Right ventricle myocardium inferior (tissue), 1 donor: ENCODE results near the gene PPP1R36. TPM values are rescaled to one million over a fixed set of nuclear protein-coding genes. Genes with fewer than 3 reads are reported as not detected.

ENCODE experiments used
- ATAC-seq: fragments of 200-7000 bp; cut with Tn5 transposase; one replicate; pipeline ENCODE4 v1.9.1; 2020; ENCODE audit warnings: mild to moderate bottlenecking, moderate library complexity
- DNase-seq: peaks from one replicate; pipeline ENCODE4 v3.0.0; 2021; ENCODE audit errors: missing footprints
- intact Hi-C: fragments of 100-400 bp; cut with DNase I; formaldehyde crosslinking; loops from one replicate; pipeline ENCODE4 v1.11.0; 2022
- long read RNA-seq: library from polyadenylated mRNA; unstranded; transcript quantifications from one replicate; pipeline ENCODE4 v2.0.0, GENCODE V29; 2021
- total RNA-seq: library from RNA; stranded (reverse); fragmentation: NEBNext Ultra II Directional; extraction: Animal tissue kit (Norgen Biotek cat#: 25700); gene quantifications from one replicate; pipeline ENCODE4 v1.2.1, GENCODE V29; 2021
- donor health status: DM: no; HTN: yes; CAD: no; lungs with severe emphysema.

Gene PPP1R36, protein sequence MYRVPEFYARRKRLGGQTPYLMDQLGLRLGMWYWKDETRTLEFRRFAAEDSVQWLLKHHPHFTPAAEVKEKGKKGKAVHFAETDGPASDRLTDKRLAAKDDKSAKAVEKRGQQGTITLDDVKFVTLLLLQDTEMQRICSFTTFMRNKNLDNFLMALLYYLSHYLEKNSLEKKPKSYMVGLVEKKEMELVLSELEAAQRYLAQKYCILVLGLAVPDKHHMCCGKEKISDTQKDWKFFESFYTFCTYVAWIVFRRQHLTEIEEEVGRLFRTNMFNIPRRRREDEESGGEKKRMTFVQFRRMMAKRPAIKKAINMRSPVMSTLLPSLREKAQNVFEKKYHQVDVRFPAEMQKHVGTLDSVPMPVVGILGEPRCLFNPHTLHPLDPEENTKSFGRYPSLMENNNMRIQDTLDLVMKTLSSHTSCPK
- not detected for total RNA-seq
- long read RNA-seq: 0 reads

- ATAC-seq (peak; percentile 89), DNase-seq (peak; percentile 62)
- intact Hi-C loops: no loop called here
Observed at GRCh38 chr14:64549791-64550620, at the start of gene PPP1R36. TSS of gene PPP1R36 (plus strand) at chr14:64549961. CDS start at chr14:64549998, 37 bp downstream.

DNA sequence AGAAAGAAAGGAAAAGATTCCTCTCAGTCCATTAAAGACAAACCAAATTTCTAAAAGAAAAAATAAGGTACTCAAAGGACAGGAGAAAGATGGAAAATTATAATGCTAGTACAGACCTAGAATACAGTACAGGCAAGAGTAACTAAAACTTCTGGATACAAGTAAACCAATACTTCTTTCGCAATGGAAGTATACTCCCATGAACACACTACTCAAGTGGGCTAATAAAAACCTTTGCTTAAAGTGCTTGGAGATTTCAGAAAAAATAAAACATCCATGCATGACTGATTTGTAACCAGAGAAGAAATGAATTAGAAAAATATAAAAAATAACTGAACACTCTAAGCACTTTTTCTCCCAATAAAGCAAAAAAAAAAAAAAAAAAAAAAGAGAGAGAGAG, 49.7 kb upstream of the PPP1R36 start:
- DNase-seq (no peak), ATAC-seq (no peak)
- intact Hi-C loops: loop anchor here (10.0 kb wide), 1 partner anchor 155 kb away; no protein-coding TSS in a partner anchor

DNA sequence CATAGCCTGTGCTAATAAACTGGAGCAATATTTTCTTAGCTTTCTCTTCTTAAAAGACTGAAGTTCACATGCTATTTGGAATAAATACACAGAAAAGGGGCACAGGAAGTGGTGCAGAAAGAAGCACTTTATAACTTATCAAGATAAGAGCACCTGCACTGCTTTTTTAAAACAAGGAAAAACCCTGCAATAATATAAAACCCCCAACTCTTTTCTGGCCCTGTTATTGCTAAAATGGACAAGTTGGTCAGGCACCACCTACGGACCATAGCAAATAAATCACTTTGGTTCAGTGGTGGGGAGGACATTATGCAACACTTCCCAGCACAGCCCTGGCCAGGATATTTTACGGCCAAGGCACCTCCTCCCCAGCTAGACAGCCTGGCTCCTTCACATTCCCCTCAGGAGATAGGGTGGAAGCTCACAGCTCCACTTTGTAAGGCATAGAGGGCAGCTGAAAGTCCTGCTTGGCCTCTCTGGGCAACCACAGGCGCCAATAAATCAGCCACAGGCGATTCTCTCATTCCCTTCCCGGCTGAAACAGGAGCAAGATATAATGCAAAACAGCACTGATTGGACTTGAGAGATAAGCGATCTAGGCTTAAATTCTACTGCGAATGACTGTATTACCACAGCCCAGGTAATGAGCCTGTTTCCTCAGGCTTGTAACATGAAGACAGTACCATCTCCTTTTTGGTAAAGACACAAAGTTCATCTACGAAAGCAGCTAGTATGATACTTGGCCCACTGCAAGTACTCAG, 48.2 kb upstream of the PPP1R36 start:
- intact Hi-C loops: loop anchor here (10.0 kb wide), 1 partner anchor 157 kb away; no protein-coding TSS in a partner anchor
- ATAC-seq (peak; percentile 21), DNase-seq (no peak)

DNA sequence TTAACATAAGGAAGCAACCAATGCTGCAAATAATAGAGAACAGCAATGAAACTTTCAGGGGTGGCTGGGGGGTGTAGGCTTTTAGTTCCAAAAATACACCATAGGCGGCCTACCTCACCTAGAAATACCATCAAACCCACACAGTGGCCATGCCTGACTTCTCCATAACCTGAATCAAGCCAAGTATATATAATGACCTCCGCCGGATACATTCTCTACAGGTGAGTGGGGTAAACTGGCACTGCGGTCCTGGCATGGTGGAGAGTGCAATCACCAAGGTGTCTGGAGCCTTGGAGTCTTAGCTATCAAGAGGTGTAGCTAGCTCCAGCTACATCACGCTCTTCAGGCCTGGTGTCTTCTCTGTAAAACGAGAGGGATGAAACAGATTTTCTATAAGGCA, 47.3 kb upstream of the PPP1R36 start:
- no peak for DNase-seq
- intact Hi-C loops: loop anchor here (10.0 kb wide), 1 partner anchor 158 kb away; no protein-coding TSS in a partner anchor

GRCh38 chr14:64502887-64503433, 46.8 kb upstream of the PPP1R36 start:
- intact Hi-C loops: loop anchor here (10.0 kb wide), 1 partner anchor 158 kb away; no protein-coding TSS in a partner anchor
- ATAC-seq (no peak), DNase-seq (no peak)

More for the DNA sequence above, 47.3 kb upstream of the PPP1R36 start:
- ATAC-seq: no peak

DNA sequence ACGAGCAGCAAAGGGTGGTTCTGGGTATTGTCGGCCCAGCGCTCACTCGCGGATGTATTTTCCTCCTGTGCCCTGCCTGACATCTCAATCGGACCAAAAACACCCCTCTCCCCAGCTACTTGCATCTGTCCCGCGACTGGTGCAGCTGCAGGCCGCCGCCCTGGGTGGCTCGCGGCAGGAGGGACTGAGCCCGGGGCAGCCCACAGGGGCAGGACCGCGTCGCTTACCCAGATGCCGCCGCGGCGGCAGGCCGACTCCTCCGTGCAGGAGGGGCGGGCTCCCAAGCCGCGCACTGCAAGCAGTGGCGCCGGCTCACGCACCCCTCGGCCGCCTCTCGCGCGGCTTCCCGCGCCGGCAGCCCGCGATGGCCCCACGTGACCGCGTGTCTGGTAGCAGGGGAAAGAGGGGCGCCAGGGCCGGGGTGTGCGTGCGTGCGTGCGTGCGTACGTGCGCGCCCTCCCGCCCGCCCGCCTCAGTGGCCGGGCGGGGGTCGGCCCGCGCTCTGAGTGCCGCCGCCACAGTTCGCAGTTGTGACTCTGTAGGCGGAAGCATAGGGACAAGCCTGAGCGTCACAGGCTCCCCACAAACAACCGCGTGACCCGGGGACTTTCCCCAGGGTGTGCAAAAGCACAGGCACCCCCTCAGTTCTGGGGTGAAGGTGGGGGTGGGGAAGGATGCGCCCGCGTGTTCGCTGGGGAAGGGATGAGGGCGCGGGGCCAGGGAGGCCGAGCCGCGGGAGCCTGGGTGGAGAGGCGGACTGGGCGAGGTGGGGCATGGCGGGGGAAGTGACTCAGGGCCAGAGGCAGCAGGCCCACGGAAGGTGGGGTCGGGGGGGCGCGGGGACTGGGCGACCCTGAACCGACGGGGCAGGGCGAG, 46.1 kb upstream of the PPP1R36 start, which contains the start of gene ZBTB25:
TSS of gene ZBTB25 (minus strand) at position 405 of the 876 bp plus-strand sequence. CDS start 13,305 bp downstream, outside the sequence.
- ATAC-seq: peak; percentile 86
- DNase-seq: peak; percentile 97
- intact Hi-C loops: loop anchor here (10.0 kb wide), 1 partner anchor 159 kb away; no protein-coding TSS in a partner anchor

GRCh38 chr14:64504310-64504896, 45.4 kb upstream of the PPP1R36 start, which contains the start of gene ZBTB1:
TSS of gene ZBTB1 (plus strand) at chr14:64504770. CDS start at chr14:64521505, 16,735 bp downstream.
- intact Hi-C loops: loop anchor here (10.0 kb wide), 1 partner anchor 160 kb away; no protein-coding TSS in a partner anchor
- ATAC-seq (peak; percentile 77), DNase-seq (peak; percentile 94)

- ATAC-seq (peak; percentile 66), DNase-seq (peak; percentile 96)
- intact Hi-C loops: loop anchor here (10.0 kb wide), 1 partner anchor 160 kb away; no protein-coding TSS in a partner anchor
Observed at GRCh38 chr14:64504897-64505794, 44.6 kb upstream of the PPP1R36 start.

GRCh38 chr14:64506721-64507120, 43.0 kb upstream of the PPP1R36 start:
- intact Hi-C loops: loop anchor here (10.0 kb wide), 1 partner anchor 162 kb away; no protein-coding TSS in a partner anchor
- DNase-seq: no peak
- ATAC-seq: no peak

DNA sequence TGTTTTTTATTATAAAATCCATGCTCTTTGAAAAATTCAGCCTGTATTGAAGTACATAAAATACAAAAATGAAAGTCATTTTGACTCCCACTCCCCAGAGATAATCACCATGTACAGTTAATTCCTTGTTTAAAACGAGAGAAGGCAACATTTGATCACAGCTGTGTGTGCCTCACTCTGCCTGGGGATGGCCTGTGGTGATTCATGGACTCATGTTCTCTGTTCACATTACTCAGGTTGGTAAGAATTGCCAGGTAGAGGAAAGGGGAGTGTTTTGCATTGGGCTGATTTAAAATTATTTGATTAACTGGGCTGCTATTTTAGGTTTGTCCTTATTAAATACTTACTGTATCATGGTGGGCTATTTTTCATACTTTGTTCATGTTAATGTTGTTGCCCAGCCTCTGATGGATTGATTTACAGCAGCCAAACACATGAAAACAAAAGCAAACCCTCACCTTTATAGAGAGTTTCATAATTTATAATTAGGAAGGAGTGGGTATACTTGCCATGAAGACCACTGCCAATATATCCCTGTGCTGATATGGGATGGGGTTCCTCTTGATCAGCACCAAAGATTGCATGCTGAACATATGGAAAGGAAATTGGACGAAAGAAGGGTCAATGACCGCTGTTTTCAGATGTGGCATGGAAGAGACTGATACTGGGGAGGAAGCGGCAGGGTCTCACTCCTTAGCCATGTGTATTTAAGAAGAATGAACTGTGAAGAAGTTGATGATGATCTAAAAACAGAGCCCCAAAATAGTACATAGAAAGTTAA, 42.2 kb upstream of the PPP1R36 start:
- no peak for DNase-seq
- no peak for ATAC-seq
- intact Hi-C loops: loop anchor here (10.0 kb wide), 1 partner anchor 163 kb away; no protein-coding TSS in a partner anchor

DNA sequence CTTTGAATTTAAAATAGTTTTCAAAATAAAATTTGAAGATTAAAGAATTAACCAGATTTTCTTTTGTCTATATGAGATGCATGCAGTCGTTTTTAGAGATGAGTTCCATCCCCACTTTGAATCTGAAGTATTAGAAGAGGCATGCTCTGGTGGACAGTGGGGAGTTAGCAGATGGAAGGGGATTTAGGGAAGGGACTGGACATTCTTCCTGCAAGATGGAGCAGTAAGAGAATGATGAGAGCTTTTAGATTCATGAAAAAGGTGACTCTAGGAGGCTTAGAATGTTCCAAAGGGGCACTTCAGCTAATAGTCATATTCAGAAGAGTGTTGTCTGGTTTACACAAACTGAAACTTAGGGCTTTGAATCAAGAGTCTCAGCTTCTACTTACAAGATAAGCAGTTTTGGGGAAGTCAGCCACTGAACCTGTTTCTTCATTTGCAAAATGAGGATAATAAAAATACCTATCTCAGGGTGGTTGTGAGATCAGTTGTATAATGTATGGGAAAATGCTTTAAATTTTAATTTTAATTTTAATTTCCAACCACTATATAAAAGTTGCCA, 41.5 kb upstream of the PPP1R36 start:
- DNase-seq (no peak), ATAC-seq (no peak)
- intact Hi-C loops: loop anchor here (10.0 kb wide), 1 partner anchor 163 kb away; no protein-coding TSS in a partner anchor

DNA sequence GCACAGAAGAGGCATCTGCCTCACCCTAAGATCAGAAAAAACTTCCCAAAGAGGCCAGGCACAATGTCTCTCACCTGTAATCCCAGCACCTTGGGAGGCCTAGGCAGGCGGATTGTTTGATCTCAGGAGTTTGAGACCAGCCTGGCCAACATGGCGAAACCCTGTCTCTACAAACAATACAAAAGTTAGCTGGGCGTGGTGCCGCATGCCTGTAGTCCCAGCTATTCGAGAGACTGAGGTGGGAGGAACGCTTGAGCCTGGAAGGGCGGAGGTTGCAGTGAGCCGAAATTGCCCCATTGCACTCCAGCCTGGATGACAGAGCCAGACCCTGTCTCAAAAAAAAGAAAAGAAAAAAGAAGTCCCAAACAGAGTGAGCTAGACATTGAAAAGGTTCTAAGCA, 40.7 kb upstream of the PPP1R36 start:
- DNase-seq: no peak
- intact Hi-C loops: loop anchor here (10.0 kb wide), 1 partner anchor 164 kb away; no protein-coding TSS in a partner anchor
- ATAC-seq: no peak

DNA sequence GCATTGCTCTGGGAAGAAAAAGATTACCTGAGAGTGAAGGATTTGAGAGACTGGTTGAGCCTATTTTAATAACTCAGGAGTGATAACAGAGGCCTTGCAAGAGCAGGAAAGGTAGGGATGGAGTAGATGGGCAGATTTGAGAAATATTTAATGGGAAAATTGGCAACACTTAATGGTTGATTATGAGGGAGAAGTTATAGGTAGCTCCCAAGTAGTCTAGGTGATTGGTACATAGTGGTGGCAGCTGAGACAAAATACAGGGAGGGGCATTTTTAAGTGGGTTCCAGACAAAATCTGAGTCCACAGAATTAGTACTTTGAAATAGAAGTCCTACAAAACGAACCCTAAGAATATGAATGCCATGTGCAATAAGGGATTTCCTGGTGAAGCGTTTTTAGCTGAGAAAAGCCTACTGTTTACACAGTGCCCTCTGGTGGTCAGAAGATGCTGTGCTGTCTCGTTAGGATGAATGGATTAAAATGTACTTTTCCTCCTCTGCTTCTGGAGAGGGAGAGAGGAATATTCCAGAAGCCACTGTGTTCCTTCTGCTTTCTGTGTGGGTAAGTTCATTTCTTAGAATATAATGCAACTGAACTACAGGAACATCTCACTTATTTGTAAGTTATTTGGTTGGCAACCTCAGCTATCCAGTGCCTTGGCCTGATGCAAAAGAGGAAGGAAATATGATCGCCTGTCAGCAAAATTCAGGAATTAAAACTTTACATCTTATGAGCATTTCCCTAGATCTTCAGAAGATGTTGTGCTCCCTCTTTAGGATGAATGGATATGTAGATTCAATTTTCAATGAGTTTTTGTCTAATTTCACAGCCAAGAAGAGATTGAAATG, 38.7 kb upstream of the PPP1R36 start:
- peak; percentile 44 for ATAC-seq
- DNase-seq: no peak
- intact Hi-C loops: loop anchor here (10.0 kb wide), 1 partner anchor 124 kb away; no protein-coding TSS in a partner anchor
